ENCODE data around the gene ITLN2.
"Not testable (repeated sequence)": the region's sequence is repeated elsewhere in the genome, so short reads cannot be mapped to it uniquely, and the experiment has no call there.

Gene ITLN2

DNA sequence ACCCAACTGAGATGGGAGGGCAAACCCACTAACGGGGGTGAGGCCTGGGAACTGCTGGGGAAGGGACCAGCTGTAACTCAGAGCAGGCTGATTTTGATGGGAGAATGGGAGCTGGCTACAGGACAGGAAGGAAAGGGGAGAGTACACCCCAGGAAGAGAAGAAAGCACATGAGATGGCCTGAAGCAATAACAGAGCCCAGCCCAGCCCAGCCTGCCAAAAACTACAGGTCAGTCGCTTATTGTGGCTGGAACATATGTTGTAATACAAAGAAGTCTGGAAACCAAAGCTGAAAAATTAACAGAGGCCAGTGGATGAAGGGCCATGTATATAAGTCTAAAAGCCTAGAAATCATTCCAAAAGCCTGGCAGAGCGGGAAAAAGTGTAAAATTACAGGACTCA, 1.6 kb downstream of the ITLN2 start:
- H3K4me3 ChIP-seq (ENCODE audit: low read depth, low read length), result no peak overlapping the region
- TF ChIP-seq, protein P1, sequence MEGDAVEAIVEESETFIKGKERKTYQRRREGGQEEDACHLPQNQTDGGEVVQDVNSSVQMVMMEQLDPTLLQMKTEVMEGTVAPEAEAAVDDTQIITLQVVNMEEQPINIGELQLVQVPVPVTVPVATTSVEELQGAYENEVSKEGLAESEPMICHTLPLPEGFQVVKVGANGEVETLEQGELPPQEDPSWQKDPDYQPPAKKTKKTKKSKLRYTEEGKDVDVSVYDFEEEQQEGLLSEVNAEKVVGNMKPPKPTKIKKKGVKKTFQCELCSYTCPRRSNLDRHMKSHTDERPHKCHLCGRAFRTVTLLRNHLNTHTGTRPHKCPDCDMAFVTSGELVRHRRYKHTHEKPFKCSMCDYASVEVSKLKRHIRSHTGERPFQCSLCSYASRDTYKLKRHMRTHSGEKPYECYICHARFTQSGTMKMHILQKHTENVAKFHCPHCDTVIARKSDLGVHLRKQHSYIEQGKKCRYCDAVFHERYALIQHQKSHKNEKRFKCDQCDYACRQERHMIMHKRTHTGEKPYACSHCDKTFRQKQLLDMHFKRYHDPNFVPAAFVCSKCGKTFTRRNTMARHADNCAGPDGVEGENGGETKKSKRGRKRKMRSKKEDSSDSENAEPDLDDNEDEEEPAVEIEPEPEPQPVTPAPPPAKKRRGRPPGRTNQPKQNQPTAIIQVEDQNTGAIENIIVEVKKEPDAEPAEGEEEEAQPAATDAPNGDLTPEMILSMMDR (IDR thresholded peaks at IDR 0.05; ENCODE audit: low read depth, low read length), result no peak

- H3K4me3 ChIP-seq (ENCODE audit: low read depth, low read length), result no peak overlapping the region
- TF ChIP-seq, protein P1 (IDR thresholded peaks at IDR 0.05; ENCODE audit: low read depth, low read length), result no peak
These were observed 2.5 kb downstream of the ITLN2 start for GRCh38 chr1:160952129-160952510.

DNA sequence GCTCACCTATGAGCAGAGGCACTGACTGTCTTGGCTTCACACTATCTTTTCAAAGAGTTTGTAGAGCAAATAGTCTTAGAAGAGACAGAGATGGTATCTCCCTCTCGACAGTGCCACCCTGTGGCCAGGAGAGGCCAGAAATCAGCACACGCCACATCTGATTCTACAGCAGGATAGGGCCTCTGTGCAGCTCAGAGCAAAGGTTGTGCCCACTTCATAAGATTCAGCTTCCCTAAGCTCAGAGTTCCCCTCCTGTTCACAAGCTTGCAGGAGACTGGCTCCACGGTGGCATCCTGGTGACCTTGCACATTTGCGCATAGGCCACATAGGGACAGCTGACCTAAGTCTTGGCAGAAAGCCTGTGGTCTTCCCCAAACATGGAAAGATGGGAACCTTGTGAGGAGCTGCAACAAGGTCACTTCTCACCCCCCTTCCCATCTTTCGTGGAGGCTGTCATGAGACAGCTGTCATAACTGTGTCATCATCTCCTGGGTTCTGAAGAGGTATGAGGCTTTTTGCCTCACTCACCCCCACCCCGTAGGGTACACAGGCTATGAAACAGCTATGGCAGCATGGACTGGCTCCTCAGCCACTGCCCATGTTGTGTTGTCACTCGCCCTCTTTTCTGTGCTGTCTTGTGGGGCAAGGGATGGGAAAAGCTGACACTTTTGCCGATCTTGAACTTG, 3.0 kb downstream of the ITLN2 start:
- TF ChIP-seq, protein P1 (IDR thresholded peaks at IDR 0.05; ENCODE audit: low read depth, low read length), result peak; percentile 79
- no peak overlapping the region for H3K4me3 ChIP-seq (ENCODE audit: low read depth, low read length)

GRCh38 chr1:160950657-160951056, 4.0 kb downstream of the ITLN2 start:
- no peak overlapping the region for H3K4me3 ChIP-seq (ENCODE audit: low read depth, low read length)
- TF ChIP-seq, protein P1 (IDR thresholded peaks at IDR 0.05; ENCODE audit: low read depth, low read length), result no peak

DNA sequence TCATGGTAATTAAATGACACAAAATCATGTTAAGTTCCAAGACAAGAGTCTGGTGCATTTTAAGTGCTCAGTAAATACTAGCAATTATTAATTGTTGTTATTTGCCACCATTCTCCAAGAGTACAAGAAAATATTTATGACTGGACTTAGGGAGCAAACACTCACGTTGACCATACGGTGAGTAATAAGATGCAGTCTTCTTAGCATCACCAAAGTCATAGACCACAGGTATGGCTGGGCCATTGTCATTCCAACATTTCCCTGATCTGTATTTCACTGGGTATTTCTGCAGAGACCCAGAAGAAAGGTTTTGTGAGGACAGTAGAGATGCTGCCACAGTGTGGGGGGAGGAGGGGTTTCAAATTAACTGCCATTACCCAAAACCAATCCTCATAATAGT, 4.7 kb downstream of the ITLN2 start:
- TF ChIP-seq, protein P1 (IDR thresholded peaks at IDR 0.05; ENCODE audit: low read depth, low read length), result no peak
- H3K4me3 ChIP-seq (ENCODE audit: low read depth, low read length), result no peak overlapping the region

DNA sequence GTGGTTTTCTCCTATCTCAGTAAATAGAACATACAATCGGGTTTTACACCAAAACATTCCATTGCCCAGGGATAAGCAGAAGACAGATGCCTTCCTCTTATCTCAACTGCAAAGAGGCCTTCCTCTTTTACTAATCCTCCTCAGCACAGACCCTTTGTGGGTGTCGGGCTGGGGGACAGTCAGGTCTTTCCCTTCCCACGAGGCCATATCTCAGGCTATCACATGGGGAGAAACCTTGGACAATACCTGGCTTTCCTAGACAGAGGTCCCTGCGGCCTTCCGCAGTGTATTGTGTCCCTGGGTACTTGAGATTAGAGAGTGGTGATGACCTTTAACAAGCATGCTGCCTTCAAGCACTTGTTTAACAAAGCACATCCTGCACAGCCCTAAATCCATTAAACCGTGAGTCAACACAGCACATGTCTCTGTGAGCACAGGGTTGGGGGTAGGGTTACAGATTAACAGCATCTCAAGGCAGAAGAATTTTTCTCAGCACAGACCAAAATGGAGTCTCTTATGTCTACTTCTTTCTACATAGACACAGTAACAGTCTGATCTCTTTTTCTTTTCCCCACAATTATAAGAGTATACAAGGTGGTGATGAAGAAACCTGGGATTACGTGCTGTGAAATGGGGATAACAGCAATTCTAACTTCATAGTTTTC, 5.3 kb downstream of the ITLN2 start:
- not testable (repeated sequence) for H3K4me3 ChIP-seq (ENCODE audit: low read depth, low read length)

DNA sequence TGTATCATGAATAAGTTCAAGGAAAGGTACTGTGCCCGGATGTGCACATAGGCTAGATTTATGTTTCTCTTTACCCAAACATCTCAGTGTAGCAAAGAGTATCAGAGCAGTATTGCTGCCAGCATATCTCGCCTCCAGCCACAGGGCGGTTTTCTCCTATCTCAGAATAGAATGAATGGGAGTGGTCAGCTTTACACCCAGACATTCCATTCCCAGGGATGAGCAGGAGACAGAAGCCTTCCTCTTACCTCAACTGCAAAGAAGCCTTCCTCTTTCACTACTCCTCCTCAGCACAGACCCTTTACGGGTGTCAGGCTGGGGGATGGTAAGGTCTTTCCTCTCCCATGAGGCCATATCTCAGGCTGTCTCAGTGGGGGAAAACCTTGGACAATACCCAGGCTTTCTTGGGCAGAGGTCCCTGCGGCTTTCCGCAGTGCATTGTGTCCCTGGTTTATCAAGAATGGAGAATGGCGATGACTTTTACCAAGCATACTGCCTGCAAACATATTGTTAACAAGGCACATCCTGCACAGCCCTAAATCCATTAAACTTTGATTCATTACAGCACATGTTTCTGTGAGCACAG, 7.3 kb downstream of the ITLN2 start:
- not testable (repeated sequence) for H3K4me3 ChIP-seq (ENCODE audit: low read depth, low read length)

GRCh38 chr1:160945881-160946280, 8.7 kb downstream of the ITLN2 start:
- not testable (repeated sequence) for H3K4me3 ChIP-seq (ENCODE audit: low read depth, low read length)

DNA sequence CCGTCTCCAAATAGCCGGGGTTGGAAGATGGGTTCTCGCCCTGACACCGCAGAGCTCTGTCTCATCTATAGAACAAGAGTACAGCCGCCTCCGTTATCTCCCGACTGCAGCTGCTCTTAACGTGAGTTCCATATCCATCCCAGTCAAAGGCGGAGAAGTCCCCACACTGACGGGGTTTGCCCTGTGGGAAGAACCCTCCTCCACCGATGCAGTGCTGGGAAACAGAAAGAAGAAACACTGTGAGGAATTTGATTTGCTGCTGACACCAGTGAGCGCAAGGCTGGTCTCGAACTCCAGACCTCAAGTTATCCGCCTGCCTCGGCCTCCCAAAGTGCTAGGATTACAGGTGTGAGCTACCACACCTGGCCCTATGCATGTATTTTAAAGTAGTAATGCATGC, 9.5 kb downstream of the ITLN2 start:
- H3K4me3 ChIP-seq (ENCODE audit: low read depth, low read length), result no peak overlapping the region
- TF ChIP-seq, protein P1 (IDR thresholded peaks at IDR 0.05; ENCODE audit: low read depth, low read length), result no peak

Measured in WI38 (cell line).